ENCODE results near the gene PRKAG1. TPM values are rescaled to one million over a fixed set of nuclear protein-coding genes. Genes with fewer than 3 reads are reported as not detected.

The PRKAG1 gene
- total RNA-seq, 4 donors from 2014 or later, result 40.0 to 61.4 (median 49.6) TPM

- peaks cover 41% of the 10 kb centered on the region for H3K4me1 ChIP-seq
- H3K4me3 ChIP-seq, result no peak overlapping the region
- no peak for TF ChIP-seq POLR2AphosphoS5 (IDR thresholded peaks at IDR 0.05)
- no peak for TF ChIP-seq EP300 (IDR thresholded peaks at IDR 0.05)
- no peak for TF ChIP-seq CTCF (IDR thresholded peaks at IDR 0.05)
- no peak for TF ChIP-seq POLR2A (IDR thresholded peaks at IDR 0.05)
- no peak overlapping the region for H3K27ac ChIP-seq
- no peaks in the 10 kb centered on the region for H3K9me3 ChIP-seq
- 70% methylated on average over 6 of the region's 6 CpGs for WGBS
- peaks cover 77% of the 10 kb centered on the region for H3K27me3 ChIP-seq
- DNase-seq (ENCODE audit: low spot score in 2 of 2), result no peak
- H3K36me3 ChIP-seq, result no peaks in the 10 kb centered on the region
Measured at GRCh38 chr12:48982397-48983080, 36.0 kb downstream of the PRKAG1 start.

GRCh38 chr12:48981757-48982157 lies 36.8 kb downstream of the PRKAG1 start:
- DNase-seq (ENCODE audit: low spot score in 2 of 2), result no peak
- Histone ChIP-seq H3K4me1 (peaks cover 41% of the 10 kb centered on the region), H3K27ac (no peak overlapping the region), H3K27me3 (peaks cover 80% of the 10 kb centered on the region), H3K36me3 (no peaks in the 10 kb centered on the region), H3K9me3 (no peaks in the 10 kb centered on the region), H3K4me3 (peak overlapping the region; percentile 50)
- WGBS, result 25% methylated on average over 13 of the region's 13 CpGs
- no peak for TF ChIP-seq POLR2A (IDR thresholded peaks at IDR 0.05)
- no peak for TF ChIP-seq POLR2AphosphoS5 (IDR thresholded peaks at IDR 0.05)
- no peak for TF ChIP-seq CTCF (IDR thresholded peaks at IDR 0.05)
- TF ChIP-seq EP300 (IDR thresholded peaks at IDR 0.05), result no peak

- Histone ChIP-seq H3K4me1 (peaks cover 41% of the 10 kb centered on the region), H3K27me3 (peaks cover 76% of the 10 kb centered on the region), H3K27ac (no peak overlapping the region), H3K4me3 (peak overlapping the region; percentile 50), H3K9me3 (no peaks in the 10 kb centered on the region), H3K36me3 (no peaks in the 10 kb centered on the region)
- no peak for TF ChIP-seq POLR2AphosphoS5 (IDR thresholded peaks at IDR 0.05)
- no peak for TF ChIP-seq CTCF (IDR thresholded peaks at IDR 0.05)
- no peak for TF ChIP-seq POLR2A (IDR thresholded peaks at IDR 0.05)
- TF ChIP-seq EP300 (IDR thresholded peaks at IDR 0.05), result no peak
- DNase-seq (ENCODE audit: low spot score in 2 of 2), result no peak
- WGBS, result 6% methylated on average over 19 of the region's 91 CpGs
Measured at GRCh38 chr12:48980953-48981756, 37.4 kb downstream of the PRKAG1 start.

GRCh38 chr12:48980389-48980952 lies 38.1 kb downstream of the PRKAG1 start:
- H3K4me3 ChIP-seq, result peak overlapping the region; percentile 50
- DNase-seq (ENCODE audit: low spot score in 2 of 2), result no peak
- no peaks in the 10 kb centered on the region for H3K36me3 ChIP-seq
- TF ChIP-seq POLR2AphosphoS5 (IDR thresholded peaks at IDR 0.05), result no peak
- TF ChIP-seq CTCF (IDR thresholded peaks at IDR 0.05), result no peak
- TF ChIP-seq EP300 (IDR thresholded peaks at IDR 0.05), result no peak
- TF ChIP-seq POLR2A (IDR thresholded peaks at IDR 0.05), result no peak
- H3K9me3 ChIP-seq, result no peaks in the 10 kb centered on the region
- H3K27me3 ChIP-seq, result peaks cover 71% of the 10 kb centered on the region
- H3K27ac ChIP-seq, result no peak overlapping the region
- H3K4me1 ChIP-seq, result peaks cover 41% of the 10 kb centered on the region
- 1% methylated on average over 22 of the region's 46 CpGs for WGBS
